Measurements from ENCODE around the gene PTGES2. TPM values are rescaled to one million over a fixed set of nuclear protein-coding genes. Genes with fewer than 3 reads are reported as not detected.
A peak's percentile ranks its signal among the peaks of the same experiment; 100 is the strongest.

The PTGES2 gene
- total RNA-seq, 1 donor from 2014 or later = 60.4 TPM

DNA sequence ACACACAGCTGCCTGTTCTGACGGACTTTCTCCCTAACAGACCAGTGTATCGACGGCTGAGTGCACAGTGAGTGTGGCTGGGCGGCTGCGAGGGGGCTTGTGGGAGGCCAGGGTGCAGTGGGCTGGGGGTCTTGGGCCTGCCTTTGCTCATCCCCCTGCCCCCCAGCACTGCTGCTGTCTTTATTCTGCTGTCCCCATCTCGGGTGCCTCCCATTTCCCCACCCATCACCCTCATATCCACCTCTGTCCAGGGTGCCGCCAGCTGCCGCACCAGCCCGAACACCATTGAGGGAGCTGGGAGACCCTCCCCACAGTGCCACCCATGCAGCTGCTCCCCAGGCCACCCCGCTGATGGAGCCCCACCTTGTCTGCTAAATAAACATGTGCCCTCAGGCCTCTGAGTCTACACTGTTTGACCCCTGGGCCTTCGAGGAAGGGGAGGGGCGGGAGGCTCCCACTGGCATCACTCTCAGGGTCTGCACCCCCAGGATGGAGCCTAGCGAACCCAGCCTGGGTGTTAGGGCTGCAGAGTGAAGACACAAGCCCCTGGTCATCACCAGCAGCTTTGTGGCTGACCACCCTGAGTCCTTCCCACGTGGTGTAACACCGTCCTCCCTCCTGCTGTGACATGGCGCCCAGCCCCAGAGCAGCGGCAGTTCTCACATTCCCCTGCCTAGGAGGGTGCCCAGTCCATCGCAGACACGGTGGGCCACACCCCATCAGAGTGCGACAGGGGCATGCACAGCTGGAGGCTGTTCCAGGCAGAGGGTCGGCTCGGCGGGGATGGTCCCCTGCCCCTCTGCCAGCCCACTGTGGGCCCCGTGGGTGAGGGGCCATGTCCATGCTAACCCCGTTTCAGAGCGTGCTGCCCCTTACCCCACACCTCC is 25.8 kb upstream of the PTGES2 start:
- peaks cover 4% of the 10 kb centered on the region for H3K4me1 Mint-ChIP-seq (ENCODE audit: low read depth)
- DNase-seq (ENCODE audit: low spot score, unreplicated experiment) = no peak
- TF ChIP-seq, protein P1, sequence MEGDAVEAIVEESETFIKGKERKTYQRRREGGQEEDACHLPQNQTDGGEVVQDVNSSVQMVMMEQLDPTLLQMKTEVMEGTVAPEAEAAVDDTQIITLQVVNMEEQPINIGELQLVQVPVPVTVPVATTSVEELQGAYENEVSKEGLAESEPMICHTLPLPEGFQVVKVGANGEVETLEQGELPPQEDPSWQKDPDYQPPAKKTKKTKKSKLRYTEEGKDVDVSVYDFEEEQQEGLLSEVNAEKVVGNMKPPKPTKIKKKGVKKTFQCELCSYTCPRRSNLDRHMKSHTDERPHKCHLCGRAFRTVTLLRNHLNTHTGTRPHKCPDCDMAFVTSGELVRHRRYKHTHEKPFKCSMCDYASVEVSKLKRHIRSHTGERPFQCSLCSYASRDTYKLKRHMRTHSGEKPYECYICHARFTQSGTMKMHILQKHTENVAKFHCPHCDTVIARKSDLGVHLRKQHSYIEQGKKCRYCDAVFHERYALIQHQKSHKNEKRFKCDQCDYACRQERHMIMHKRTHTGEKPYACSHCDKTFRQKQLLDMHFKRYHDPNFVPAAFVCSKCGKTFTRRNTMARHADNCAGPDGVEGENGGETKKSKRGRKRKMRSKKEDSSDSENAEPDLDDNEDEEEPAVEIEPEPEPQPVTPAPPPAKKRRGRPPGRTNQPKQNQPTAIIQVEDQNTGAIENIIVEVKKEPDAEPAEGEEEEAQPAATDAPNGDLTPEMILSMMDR (IDR thresholded peaks at IDR 0.05; ENCODE audit: unreplicated experiment) = no peak
- no peak overlapping the region for H3K4me3 Mint-ChIP-seq (ENCODE audit: low read depth)
- H3K27me3 Mint-ChIP-seq = peaks cover 12% of the 10 kb centered on the region
- no peak overlapping the region for H3K27ac Mint-ChIP-seq
- no peaks in the 10 kb centered on the region for H3K36me3 Mint-ChIP-seq (ENCODE audit: insufficient read depth)
- H3K9me3 Mint-ChIP-seq (ENCODE audit: low read depth) = no peaks in the 10 kb centered on the region

DNA sequence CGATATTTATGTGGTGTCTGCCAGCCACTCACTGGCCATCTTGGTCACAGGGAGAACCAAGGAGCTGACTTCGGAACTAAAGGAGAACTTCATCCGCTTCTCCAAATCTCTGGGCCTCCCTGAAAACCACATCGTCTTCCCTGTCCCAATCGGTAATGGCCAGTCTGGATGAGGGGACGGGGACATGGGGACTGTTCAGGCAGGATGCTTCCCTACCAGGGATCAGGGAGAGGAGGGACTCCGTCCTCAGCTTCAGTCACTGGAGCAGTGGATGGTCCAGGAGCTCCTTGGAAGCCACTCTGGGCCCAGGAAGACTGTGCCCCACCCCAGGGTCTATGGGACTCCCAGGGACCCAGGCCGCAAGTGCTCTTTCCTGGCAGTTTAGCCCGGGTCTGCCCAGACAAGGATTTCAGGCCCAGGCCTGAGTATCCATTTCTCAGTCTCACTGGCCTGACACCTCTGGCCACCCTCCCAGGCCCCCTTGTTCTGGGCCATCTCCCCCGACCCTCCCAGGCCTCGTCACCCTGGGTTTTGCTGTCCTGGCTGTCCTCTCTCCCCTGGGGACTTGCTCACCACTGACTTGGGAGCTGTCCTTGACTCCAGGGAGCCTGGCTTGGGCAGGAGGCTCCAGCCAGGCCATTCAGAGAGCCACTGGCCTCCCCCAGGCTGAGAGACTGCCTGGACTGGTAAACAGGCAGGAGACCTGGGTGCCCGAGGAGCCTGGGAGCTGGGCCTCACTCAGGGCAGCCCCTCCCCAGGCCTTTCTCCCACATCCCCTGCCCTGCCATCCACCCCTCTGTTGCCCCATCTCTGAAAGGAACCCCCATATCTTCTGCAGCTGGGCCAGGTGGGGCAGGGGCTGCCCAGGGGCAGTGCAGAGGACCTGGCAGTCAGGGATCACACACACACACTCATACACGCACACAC is 24.9 kb upstream of the PTGES2 start:
- H3K9me3 Mint-ChIP-seq (ENCODE audit: low read depth) = no peaks in the 10 kb centered on the region
- DNase-seq (ENCODE audit: low spot score, unreplicated experiment) = no peak
- TF ChIP-seq, protein P1 (IDR thresholded peaks at IDR 0.05; ENCODE audit: unreplicated experiment) = no peak
- H3K27ac Mint-ChIP-seq = no peak overlapping the region
- H3K4me3 Mint-ChIP-seq (ENCODE audit: low read depth) = no peak overlapping the region
- no peaks in the 10 kb centered on the region for H3K36me3 Mint-ChIP-seq (ENCODE audit: insufficient read depth)
- peaks cover 4% of the 10 kb centered on the region for H3K4me1 Mint-ChIP-seq (ENCODE audit: low read depth)
- peaks cover 12% of the 10 kb centered on the region for H3K27me3 Mint-ChIP-seq

DNA sequence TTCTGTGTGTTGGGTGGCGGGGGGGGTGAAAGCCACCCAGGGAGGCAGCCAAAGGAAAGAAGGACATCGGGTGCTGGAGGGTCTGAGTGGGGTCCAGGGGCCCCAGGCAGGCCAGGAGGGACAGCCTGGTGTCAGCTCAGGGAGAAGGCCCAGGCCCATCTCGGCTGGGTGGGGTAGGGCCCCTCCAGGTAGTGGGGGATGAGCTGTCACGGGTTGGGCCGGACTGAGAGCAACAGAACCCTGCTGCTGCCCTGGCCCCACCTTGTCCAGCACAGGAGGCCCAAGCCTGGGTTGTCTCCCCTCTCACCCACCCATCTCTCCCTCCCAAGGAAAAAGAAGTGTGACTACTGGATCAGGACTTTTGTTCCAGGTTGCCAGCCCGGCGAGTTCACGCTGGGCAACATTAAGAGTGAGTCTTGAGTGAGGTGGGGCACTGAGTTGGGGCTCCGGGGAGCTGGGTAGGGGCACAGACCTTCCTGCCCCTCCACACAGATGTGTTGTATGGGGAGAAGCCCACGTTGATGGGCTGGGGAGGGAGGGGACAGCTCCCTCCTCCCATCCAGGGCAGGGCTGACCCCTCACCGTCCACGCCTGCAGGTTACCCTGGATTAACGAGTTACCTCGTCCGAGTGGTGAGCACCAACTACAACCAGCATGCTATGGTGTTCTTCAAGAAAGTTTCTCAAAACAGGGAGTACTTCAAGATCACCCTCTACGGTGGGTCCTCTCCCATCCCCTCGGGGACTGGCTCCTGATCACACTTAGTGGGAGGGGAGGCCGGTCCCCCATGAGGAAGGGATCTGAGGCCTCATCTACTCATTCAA is 24.0 kb upstream of the PTGES2 start:
- DNase-seq (ENCODE audit: low spot score, unreplicated experiment) = no peak
- Mint-ChIP-seq H3K9me3 (ENCODE audit: low read depth) (no peaks in the 10 kb centered on the region), H3K36me3 (ENCODE audit: insufficient read depth) (no peaks in the 10 kb centered on the region), H3K4me1 (ENCODE audit: low read depth) (peaks cover 4% of the 10 kb centered on the region), H3K4me3 (ENCODE audit: low read depth) (no peak overlapping the region), H3K27ac (no peak overlapping the region), H3K27me3 (peaks cover 12% of the 10 kb centered on the region)
- TF ChIP-seq, protein P1 (IDR thresholded peaks at IDR 0.05; ENCODE audit: unreplicated experiment) = no peak

DNA sequence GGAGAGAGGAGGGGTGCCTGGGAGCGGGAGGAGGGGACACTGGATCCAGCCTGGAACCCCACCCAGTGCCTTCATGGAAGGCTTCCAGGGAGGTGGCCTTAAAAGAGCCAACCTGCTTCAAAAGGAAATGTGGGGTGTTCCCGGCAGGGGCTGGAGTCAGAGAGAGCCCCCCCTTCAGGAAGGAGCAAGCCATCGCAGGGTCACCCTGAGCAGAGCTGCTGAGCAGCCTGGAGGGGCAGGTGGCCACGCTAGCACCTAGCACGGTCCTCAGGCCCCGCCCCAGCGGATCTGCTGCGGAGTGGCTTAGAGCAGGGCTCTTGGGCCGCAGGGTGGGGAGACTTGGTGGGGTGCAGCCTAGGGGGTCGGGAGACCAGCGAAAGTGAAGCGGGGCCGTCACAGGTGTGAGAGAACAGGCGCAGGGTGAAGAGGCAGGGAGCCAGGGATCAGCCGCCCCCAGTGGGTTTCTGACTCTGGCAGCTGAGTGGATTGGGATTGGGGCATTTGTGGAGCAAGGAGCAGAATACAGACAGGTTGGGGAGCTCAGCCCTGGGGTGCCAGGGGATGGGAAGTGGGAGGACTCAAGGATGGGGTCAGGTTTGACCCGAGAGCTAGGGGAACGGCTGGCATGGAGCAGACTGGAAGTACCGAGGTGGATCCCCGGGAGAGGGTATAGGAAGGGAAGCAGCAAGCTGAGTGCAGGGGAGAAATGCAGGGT is 23.2 kb upstream of the PTGES2 start:
- Mint-ChIP-seq H3K27ac (peak overlapping the region; percentile 37), H3K9me3 (ENCODE audit: low read depth) (no peaks in the 10 kb centered on the region), H3K36me3 (ENCODE audit: insufficient read depth) (no peaks in the 10 kb centered on the region), H3K4me1 (ENCODE audit: low read depth) (peaks cover 4% of the 10 kb centered on the region), H3K4me3 (ENCODE audit: low read depth) (no peak overlapping the region), H3K27me3 (peaks cover 12% of the 10 kb centered on the region)
- DNase-seq (ENCODE audit: low spot score, unreplicated experiment) = no peak
- TF ChIP-seq, protein P1 (IDR thresholded peaks at IDR 0.05; ENCODE audit: unreplicated experiment) = peak; percentile 40

Data from progenitor cell of endocrine pancreas (in vitro differentiated cells).